ENCODE results near the gene FAM180A.
"Not testable (repeated sequence)": the region's sequence is repeated elsewhere in the genome, so short reads cannot be mapped to it uniquely, and the experiment has no call there.

The FAM180A gene

DNA sequence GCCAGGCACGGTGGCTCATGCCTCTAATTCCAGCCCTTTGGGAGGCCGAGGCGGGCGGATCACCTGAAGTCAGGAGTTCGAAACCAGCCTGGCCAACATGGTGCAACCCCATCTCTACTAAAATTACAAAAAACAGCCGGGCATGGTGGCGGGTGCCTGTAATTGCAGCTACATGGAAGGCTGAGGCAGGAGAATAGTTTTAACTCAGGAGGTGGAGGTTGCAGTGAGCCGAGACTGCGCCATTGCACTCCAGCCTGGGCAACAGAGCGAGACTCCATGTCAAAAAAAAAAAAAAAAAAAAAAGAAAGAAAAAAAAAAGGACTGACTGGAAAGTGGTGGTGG lies 11.3 kb downstream of the FAM180A start:
- DNase-seq (ENCODE audit: low spot score): not testable (repeated sequence)

DNA sequence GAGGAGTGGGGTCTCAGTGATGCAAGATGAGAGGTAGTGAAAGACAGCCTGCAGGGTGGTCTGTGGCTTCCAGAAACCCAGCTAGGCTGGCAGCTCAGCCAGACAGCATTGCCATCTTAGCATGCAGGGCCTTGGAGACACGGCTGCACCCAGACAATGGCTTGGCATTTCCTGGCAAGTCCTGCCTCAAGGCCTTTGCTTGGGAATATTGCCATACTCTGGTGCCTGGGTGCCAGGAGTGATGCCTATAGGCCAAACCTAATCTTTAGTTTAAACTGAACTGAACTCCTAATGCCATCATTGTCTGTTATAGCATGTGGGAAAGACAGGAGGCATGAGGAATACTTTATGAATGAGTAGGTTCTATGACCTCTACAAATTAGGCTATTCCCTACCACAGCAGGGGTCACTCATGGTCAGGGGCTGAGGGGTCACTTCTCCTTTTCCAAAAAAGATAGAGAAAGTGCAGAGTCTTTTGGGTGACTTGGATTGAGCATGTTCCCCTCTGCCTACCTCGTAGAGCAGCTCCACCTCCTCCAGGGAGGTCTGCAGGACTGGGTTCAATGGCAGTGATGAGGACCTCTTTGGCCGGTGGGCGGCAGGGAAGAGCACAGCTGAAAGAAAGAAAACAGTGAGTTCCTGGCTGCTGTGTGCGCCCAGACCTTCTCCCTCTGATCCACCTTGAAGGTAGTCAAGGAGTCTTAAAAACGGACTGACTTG lies 11.9 kb downstream of the FAM180A start:
- DNase-seq (ENCODE audit: low spot score): no peak

DNA sequence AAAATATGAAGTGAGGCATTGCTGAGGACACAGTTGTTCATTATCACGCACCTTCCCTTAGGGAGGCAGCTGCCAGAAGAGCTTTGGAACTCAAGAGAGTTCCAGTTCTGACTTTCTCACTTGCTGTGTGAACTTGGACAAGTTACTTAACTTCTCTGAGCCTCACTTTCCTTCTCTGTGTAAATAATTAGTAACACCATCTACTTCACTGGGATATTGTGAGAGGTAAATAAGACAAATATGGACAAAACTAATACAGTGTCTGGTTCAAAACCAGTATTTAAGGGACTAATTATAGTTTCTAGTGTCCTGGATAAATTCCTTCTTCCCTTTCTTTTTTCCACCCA lies 14.3 kb downstream of the FAM180A start:
- DNase-seq (ENCODE audit: low spot score): no peak

DNA sequence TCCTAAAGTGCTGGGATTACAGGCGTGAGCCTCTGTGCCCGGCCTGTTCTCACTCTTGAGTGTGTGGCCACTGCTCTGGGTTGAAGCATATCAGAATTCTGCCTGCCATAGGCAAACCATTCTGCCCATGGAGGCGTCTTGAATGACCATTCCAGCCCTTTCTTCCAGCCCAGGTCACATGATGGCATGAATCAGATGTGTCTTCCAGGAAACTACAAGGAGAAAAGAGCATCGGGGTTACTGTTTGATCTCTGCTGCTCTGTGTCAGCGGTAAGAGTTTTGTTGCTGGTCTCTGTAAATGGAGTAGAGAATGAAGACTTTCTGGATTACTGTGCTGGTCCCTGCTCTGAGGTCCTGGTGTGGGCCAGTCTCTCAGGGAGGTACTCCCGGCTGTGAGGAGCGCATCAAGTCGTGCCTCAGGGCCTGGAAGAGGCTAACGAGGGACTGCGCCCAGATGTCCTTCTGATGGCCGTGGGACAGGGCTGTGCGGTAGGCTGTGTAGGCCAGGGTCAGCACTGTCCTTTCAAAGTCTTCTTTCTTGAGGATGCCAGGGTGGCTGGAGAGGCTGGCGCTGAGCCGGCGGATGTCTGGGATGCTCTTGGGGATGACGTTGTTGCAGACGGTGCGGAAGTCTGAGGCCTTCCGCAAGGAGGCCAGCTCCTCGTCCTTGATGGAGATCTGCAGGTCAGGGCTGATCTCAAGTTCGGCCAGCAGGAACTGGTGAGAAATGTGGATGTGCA lies 14.8 kb downstream of the FAM180A start:
- DNase-seq (ENCODE audit: low spot score): no peak

DNA sequence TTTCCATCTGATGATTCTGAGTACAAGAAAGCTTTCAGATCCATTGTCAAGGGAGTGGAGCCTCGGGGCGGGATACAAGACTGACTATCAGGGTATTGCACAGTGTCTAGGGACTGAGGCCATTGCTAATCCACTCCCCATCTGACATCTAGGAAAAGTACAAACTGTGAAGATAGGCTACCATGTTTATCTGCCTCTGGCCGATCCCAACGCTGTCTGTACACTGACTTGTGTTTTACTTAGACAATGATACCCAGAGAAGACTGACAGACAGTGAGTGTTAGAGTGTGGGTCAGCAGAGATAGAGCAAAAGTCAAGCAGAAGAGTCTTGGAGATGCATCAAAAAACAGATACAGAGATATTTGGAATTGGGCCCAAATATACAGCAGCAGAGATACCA lies 17.5 kb downstream of the FAM180A start:
- no peak for DNase-seq (ENCODE audit: low spot score)

DNA sequence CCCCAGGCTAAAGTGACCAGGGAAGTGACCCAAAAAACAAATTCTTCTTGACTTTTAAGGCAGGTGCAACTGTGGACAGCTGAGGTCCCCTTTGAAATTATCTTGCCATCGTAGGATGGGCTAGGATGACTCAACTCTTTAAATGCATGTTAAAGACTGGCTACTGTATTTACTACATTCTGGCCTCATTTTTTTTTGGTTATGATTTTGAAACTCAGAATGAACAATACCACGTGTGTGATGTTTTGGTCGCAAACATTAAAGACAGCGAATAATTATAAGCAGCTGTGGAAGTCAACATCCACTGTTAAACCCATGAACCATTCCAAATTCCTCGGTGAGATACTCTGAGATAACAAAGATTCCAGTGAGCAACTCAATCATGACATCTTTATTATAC lies 19.4 kb downstream of the FAM180A start:
- no peak for DNase-seq (ENCODE audit: low spot score)

DNA sequence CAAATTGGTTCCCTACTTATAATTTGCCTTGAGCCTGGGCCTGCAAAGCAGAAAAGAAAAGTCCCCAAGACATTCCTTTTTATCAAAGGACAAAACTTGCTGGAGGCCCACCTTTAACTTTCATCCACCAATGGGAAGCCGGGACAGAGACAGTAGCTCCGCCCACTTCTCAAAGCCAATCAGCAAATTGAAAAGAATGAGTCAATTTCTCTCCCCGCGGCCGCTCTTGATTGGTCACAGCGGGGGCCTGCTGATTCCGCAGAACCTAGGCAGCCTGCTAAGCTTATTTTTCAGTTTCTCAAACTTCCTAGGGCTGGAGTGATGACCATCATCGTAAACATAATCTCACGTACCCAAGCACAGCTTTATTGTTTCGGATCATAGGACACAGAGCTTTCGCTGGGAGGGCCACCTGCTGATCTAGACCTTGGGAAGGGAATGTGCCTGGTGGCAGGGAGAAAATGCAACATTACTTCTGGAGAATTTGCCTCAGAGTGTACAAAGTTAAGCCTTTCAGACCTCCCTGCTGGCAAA lies 20.4 kb downstream of the FAM180A start, which contains the start of gene SLC13A4:
SLC13A4 (minus strand) TSS at position 51 of the 534 bp plus-strand sequence. CDS start 690 bp downstream, outside the sequence.
- no peak for DNase-seq (ENCODE audit: low spot score)

DNA sequence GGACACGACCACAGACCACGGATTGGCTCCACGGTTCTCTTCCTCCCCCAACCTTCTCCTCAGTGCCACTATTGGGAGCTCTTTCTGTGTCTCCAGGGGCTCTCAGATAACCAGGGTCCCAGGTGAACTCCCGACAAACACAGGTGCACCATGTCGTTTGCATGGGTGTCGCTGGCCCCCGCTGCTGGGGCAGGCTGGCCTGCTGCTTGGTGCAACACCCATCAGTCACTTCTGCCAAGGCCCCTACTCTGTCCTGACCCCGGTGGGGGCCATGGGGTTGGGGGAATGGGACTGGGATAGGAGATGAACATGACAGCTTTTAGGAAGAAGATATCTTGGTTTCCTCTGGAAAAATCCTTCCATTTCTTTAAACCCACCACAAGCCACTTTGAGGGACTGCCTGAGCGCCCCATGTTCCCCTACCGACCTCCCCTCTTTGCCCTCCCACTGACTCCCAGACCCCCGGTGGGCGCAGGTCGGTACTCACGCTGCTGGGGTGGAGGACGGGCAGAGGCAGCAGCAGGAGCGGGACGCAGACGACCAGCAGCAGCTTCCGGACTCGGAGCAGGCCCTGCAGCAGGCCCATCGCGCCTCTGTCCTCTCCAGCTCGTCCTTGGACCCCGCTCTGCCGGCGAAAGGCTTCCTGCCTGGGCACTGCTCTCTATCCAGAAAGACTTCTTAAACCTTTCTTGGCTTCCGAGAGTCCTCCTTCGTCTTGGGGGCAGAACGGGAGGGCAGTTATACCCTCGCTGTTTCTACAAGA lies 21.5 kb downstream of the FAM180A start:
- no peak for DNase-seq (ENCODE audit: low spot score)

DNA sequence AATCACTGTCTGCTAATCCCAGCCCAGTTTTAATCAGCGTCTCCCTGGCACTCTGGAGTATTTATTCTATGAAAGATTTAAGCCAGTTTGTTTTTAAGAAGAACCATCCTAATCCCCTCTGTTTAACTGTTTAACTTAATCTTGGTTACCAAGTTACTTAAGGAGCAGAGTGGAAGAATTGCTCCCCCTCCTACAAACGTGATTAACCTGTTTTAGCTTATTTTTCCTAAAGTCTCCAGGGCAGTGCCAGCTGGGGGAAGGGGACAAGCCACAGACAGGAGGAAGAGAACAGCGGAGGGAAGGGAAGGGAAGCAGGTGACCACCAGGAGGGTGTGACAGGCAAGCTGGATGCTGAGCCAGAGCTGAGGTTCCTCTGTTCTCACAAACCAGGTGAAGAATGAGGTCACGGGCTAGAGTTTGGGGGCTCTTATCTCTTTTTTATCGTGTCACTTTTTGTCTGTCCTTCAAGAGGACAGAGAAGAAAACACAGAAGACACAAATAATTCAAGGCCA lies 22.3 kb downstream of the FAM180A start:
- DNase-seq (ENCODE audit: low spot score): no peak

DNA sequence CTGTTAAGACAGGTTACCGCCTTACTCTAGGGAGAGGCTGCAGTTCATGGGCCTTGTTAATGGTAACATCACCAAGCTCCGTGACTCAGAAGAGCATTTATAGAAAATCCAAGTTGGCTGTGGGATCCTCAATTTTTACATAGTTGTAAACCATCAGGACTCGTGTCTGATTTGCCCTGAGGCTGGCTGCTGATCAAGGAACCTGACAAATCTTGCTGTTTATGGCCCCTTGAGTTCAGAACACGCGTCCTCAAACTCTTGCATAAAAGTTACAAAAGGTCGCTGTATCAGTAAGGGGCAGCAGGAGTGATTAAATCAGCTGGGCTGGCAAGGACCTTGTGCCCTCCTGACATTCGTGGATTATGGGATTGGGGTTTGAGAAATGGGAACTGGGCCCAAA lies 25.2 kb downstream of the FAM180A start:
- no peak for DNase-seq (ENCODE audit: low spot score)

DNA sequence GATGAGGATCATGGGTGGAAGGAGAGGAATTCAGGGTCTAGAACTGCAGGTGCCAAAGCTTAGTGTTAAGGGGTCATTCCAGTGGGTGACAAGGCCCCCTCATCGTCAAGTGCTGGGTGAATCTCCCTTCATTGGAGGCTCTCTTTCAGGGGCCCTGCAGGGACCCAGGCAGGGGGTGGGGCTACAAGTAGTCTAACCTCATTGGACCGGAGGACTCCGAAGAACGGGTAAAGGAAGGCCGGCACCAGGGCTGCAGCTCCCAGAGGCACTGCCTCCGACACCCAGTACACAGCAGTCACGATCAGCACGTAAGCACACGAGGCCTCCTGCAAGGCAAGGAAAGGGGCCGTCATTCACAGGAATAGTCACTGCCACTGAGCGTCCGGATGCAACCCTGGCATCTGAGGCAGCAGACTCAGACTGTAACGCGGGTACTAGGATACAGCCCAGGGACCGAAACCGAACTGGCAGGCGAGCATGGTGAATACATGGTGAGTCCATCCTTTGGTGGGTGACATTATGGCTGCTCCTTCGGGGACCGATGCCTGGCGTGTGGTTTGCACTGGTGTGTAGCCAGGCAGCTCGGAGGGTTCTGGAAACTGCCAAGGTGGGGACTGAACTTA lies 27.3 kb downstream of the FAM180A start:
- DNase-seq (ENCODE audit: low spot score): no peak

DNA sequence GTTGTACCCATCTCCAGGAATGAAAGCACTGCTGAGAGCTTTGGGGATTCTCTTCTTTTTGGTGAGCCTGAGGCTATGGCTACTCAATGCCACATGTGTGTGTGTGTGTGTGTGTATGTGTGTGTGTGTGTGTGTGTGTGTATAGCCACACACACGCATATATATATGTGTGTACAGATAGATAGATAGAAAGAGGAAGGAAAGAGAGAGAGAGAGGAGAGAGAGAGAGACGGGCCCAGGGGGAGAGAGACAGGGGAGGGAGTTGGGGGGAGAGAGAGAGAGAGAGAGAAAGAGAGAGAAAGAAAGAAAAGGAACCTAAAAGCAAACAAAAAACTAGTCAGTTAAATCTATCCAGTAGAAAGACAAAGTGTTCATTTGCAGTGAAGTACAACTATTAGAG lies 28.9 kb downstream of the FAM180A start:
- DNase-seq (ENCODE audit: low spot score): no peak

DNA sequence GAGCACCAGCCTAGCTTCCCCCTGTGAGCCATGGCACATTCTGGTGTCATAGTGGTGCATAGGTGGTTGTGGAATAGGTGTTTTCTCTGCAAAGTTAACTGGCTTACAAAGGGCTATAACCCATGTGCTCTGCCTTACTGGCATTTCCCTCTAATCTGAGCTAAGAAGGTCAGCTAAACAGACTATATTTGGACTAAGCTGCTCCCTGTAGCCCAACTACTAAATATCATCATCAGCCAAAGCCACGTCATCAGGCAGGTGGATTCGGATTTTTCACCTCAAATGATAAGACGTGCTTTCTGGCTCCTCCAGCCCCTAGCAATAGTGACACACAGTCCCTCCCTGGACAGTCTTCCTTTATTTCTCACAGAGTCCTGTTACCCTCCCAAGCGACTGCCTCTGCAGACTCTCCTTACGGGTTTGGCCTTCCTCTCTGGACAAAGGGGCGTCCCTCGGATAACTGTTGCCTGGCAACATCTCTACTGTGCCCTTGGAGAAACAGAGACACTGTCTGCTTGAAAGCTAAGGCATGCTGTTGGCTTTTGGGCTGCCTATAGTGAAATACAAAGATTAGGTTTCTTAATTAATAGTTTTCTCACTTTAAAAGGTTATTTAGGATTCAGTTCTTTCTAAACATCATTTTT lies 29.7 kb downstream of the FAM180A start:
- no peak for DNase-seq (ENCODE audit: low spot score)

DNA sequence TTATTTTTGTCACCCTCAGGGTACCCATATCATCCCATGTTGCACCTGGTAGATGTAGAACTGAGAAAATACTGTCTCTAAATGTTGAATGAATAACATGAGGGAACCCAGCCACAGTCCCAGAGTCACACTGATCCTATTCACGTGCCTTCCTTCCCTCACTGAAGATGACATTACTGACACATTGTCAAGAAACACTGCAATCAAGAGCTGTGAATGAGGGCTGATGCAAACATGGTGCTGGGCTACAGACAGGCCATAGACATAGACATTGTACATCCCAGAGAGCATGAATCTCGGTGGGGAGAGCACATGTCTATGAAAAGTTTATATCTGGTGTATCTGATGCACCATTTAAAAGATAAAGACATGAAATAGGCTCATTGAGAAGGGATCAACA lies 30.4 kb downstream of the FAM180A start:
- no peak for DNase-seq (ENCODE audit: low spot score)

DNA sequence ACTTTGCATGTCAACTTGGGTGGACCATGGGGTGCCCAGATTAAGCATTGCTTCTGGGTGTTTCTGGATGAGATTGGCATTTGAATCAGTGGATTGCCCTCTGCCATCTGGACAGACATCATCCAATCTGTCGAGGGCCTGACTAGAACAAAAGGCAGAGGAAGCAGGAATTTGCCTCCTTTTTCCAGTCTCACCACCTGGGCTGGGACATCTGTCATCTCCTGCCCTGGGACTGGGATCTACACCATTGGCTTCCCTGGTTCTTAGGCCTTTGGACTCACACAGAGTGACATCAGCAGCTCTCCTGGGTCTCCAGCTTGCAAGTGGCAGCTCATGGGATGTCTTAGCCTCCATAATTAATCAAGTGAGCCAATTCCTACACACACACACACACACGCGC lies 30.9 kb downstream of the FAM180A start:
- DNase-seq (ENCODE audit: low spot score): no peak

DNA sequence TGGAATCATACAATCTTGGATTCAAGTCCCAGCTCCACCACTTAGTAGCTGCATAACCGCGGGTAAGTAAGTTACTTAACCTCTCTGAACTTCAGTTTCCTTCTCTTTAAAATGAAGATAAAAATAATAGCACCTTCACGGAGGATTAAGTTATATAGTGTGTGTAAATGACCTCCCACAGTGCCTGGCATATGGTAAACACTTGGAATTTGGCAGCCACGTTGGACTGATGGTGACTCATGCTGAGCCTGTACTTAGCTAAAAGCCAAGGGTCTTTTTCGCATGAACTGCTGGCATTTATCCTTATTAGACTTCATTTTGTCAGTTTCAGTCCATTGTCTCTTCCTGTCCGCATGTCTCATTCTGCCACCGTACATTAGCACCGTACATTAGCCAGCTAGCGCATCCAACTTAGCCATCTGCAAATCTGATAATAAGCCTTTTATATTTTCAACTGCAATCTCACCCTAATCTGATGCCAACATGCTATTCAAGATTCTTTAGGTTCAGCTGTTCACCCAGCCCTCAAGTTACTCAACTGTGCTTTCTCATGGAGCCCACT lies 31.9 kb downstream of the FAM180A start:
- no peak for DNase-seq (ENCODE audit: low spot score)

DNA sequence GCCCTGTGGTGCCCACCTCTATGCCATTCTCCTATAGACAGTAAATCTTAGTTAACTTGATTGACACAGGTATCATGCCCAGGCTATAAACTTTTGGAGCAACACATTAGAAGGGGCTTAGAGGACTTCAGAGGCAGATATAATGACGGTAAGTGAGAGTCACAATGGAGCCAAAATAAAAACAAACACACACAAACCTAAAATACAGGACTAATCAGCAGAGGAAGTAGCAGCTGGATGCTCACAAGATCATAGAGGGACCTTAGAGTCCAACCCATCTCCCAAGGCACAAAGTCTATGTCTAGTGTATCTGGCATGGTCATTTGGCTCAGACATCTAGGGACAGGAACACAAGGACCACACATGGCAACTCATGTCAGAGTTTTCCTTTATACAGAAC lies 32.9 kb downstream of the FAM180A start:
- DNase-seq (ENCODE audit: low spot score): no peak

DNA sequence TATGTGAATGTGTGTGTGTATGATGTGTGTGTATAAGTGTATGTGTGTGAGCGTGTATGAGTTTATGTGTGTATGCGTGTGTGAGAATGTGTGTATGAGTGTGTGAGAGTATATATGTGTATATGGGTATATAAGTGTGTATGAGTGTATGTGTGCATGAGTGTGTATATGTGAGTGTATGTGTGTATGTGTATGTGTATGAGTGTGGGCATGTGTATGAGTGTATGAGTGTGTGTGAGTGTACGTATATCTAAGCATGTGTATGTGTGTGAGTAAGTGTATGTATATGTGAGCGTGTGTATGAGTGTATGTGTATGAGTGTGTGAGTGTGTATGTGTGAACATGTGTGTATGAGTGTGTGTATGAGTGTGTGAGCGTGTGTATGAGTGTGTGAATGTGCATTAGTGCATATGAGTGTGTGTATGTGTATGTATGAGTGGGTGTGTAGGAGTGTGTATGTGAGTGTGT lies 33.5 kb downstream of the FAM180A start:
- DNase-seq (ENCODE audit: low spot score): no peak

DNA sequence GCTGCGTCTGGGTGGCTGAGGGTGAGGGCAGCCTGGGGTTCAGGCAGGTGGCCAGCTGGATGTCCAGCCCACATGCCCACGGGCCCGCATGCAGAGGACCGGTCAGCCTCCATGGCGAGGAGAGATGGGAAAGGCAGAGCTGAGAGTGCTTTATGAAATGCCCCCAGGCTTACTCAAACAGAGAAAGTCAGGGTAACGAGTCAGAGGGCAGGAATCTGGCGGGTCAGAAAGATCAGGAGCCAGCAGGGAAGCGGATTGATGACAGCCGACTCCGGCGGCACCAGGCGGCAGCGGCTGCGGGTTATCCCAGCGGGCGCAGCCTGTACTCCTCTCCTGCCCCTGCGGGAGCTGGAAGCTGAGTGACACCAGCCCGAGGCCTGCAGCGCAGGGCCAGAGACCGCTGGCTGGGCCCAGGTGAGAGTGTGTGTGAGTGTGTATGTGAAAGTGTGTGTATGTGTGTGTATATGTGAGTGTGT lies 34.0 kb downstream of the FAM180A start:
- DNase-seq (ENCODE audit: low spot score): no peak

DNA sequence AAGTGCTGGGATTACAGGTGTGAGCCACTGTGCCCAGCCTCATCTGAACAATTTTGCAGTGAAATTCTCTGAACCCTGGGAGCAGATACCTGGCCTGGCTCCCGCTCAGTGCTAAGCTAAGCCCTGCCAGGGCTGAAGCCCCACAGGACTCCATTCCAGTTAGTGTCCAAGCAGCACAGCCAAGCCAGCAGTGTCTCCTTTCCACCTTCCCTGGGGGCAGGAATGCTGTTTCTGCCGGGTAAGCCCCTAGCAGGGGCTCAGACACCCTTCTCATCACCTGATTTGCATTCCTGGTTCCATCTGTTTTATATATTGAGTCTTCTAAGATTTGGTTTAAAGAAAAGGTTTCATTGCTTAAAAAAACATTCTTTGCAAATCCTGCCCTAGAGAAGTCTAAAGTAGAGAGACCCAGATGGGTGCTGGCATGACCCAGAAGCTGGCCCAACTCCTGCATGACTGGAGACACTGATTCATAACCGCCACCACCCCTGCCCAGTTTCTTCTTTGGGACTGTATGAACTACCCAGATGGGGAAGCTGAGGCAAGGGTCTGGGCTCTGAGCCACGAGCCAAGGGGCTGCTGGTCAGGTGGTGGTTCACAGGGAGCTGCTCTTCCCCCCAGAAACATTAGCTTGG lies 34.7 kb downstream of the FAM180A start:
- DNase-seq (ENCODE audit: low spot score): no peak

DNA sequence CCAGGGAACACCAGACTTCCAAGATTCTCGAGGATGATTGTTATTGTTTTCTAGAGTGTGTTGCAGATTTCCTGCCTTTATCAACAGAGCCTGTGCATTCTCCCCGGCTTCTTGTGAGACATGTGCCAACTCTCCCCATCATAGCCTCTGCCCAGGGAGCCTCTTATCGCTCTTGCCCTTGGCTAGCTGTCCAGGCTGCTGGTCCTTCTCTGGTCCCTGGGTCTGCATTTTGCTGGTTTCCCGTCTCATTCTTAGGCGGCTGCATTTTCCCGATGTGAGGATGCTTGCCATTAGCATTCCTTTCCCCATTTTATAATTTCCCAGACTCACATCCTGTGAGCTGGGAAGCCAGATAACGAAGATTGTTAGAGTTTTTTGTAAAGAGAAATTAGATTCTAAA lies 35.8 kb downstream of the FAM180A start:
- no peak for DNase-seq (ENCODE audit: low spot score)
